Measurements from ENCODE around the gene KDM3B. TPM values are rescaled to one million over a fixed set of nuclear protein-coding genes. Genes with fewer than 3 reads are reported as not detected.

KDM3B gene
- total and polyA plus RNA-seq, 9 of the 15 experiments (the other 6 are each of a cell fraction or from before 2014, with no cell fraction given) = 13.8 to 62.8 (median 41.9) TPM

- TF ChIP-seq SP2 (IDR thresholded peaks at IDR 0.05; ENCODE audit: extremely low read depth, low read depth, low read length, poor library complexity, severe bottlenecking) (no peak), FOXJ3 (CRISPR knock-in tag; IDR thresholded peaks at IDR 0.05) (no peak), NFE2L1 (tag; IDR thresholded peaks at IDR 0.05; ENCODE audit: borderline replicate concordance, low read depth) (no peak), XRCC5 (IDR thresholded peaks at IDR 0.05; ENCODE audit: low read depth, low read length) (peak; percentile 90), HDAC2 (IDR thresholded peaks at IDR 0.05) (no peak), ZBTB43 (CRISPR knock-in tag; IDR thresholded peaks at IDR 0.05) (peak; percentile 56; the same call in 1 of the 2 replicates), ZNF316 (IDR thresholded peaks at IDR 0.05) (no peak), NCOA4 (IDR thresholded peaks at IDR 0.05; ENCODE audit: partially characterized antibody) (no peak), FOXO4 (CRISPR knock-in tag; IDR thresholded peaks at IDR 0.05) (no peak), ATF3 (IDR thresholded peaks at IDR 0.05) (no peak), ATF3 (CRISPR knock-in tag; conservative IDR thresholded peaks at IDR 0.05) (peak; percentile 63; the same call in 1 of the 2 replicates), RUNX1 (IDR thresholded peaks at IDR 0.05; ENCODE audit: low read depth) (no peak), TAL1 (IDR thresholded peaks at IDR 0.05) (no peak), POU5F1 (IDR thresholded peaks at IDR 0.05; ENCODE audit: borderline replicate concordance, low read depth, low read length, partially characterized antibody) (no peak), E4F1 (CRISPR knock-in tag; IDR thresholded peaks at IDR 0.05; ENCODE audit: borderline replicate concordance) (no peak), SMAD4 (CRISPR knock-in tag; conservative IDR thresholded peaks at IDR 0.05) (no peak), DLX4 (CRISPR knock-in tag; IDR thresholded peaks at IDR 0.05) (no peak), NFE2 (IDR thresholded peaks at IDR 0.05; ENCODE audit: low read depth) (no peak), DNMT1 (IDR thresholded peaks at IDR 0.05) (no peak), FOXK1 (CRISPR knock-in tag; IDR thresholded peaks at IDR 0.05; ENCODE audit: borderline replicate concordance) (no peak), PTBP1 (IDR thresholded peaks at IDR 0.05; ENCODE audit: low read depth, low read length) (no peak), PHF20 (IDR thresholded peaks at IDR 0.05; ENCODE audit: partially characterized antibody) (no peak), PTRF (tag; IDR thresholded peaks at IDR 0.05) (no peak), BCOR (IDR thresholded peaks at IDR 0.05) (0 out of 2 replicates have a peak, but pooled peaks have one; percentile 30)
Measured at GRCh38 chr5:138449501-138450239, 97.2 kb downstream of the KDM3B start (continued).
